Transverse colon (tissue), 3 donors: ENCODE data around the gene PRKCE.

Experiments used
- CTCF ChIP-seq, 5 experiments: fragments of 200-600 bp in 3 of 5; fragments of 450-650 bp in 2 of 5; sonication (generic) in 3 of 5; IDR thresholded peaks; 1 replicate in 2 of 5; 2 replicates in 3 of 5; pipeline ENCODE4 v1.5.1; 2016 to 2017; ENCODE audit warnings: antibody characterized with exemption in 5 of 5, inconsistent platforms in 3 of 5, mild to moderate bottlenecking in 2 of 5, moderate library complexity in 1 of 5
- EP300 ChIP-seq: sonication (generic); formaldehyde crosslinking; IDR thresholded peaks from one replicate; pipeline ENCODE4 v1.6.1; 2017; ENCODE audit warnings: antibody characterized with exemption, low read depth
- POLR2A ChIP-seq: fragments of 450-650 bp; IDR thresholded peaks from one replicate; pipeline ENCODE4 v1.6.1; 2016; ENCODE audit warnings: antibody characterized with exemption, mild to moderate bottlenecking, moderate library complexity

DNA sequence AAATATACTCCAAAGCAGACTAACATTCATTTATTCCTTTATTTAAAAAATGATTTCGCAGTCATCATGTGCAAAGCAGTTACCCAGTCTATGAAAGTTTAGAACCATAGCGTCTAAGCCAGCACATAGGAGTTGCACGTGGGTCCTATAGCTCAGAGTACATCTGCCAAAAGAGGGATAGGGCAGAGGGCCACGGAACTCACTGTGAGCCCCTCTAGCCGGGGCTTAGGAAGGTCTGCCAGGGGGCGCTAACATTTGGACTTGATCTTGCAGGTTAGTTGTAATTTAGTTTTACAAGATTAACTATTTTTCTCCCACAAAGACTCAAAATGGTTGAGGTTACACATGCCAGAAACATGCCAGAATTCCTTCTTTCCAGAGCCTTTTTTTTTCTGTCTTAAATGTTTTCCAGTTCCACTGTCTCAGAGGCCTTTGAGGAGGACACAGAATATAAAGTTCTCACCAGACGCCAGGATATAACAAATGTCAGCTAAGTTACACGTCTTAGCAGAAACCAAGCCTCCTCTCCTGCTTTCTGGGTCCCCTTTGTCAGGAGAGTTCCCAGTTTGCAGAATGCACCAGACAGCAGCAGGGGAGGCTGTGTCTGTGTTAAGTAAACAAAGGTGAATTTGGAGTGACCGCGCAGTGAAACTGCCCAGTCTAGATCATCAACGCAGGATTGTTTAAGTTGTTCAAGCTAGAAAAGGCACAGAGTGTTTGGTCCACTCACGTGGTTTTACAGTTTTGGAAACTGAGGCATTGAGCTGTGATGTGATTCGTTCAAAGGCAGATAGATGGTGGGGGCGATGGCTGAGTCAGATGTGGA lies 292.0 kb downstream of the PRKCE start:
- TF ChIP-seq CTCF (IDR thresholded peaks at IDR 0.05) (no peak), EP300 (no peak), POLR2A (no peak)
